Measurements from ENCODE around the gene EEF1AKMT3. TPM values are rescaled to one million over a fixed set of nuclear protein-coding genes. Genes with fewer than 3 reads are reported as not detected.

The EEF1AKMT3 gene
- polyA plus RNA-seq, 2 of the 4 experiments (the other 2 are of a cell fraction) = 7.3 to 15.8 TPM

GRCh38 chr12:57751788-57752667, 20.4 kb upstream of the EEF1AKMT3 start, which contains the start of gene CDK4 (continued):
- no peak for TF ChIP-seq ZFP36 (IDR thresholded peaks at IDR 0.05; ENCODE audit: borderline replicate concordance, partially characterized antibody)
- TF ChIP-seq CBX8 (IDR thresholded peaks at IDR 0.05) = no peak

GRCh38 chr12:57752668-57753000, 19.8 kb upstream of the EEF1AKMT3 start:
- H3K4me2 ChIP-seq = peak overlapping the region; percentile 88
- no peaks in the 10 kb centered on the region for H3K9me3 ChIP-seq
- peaks cover 34% of the 10 kb centered on the region for H3K4me1 ChIP-seq
- peak overlapping the region; percentile 74 to 85 for H3K27ac ChIP-seq
- no peak for FAIRE-seq
- peak overlapping the region; percentile 38 for H3K4me3 ChIP-seq
- ChIA-PET POLR2A (interaction anchor here (1.0 kb wide), 2 partner anchors 20 to 26 kb away, joined by 3 read pairs; partner anchors contain the start of genes EEF1AKMT3 and METTL1), CTCF (interaction anchor here (1.0 kb wide), 1 partner anchor 27 kb away, joined by 3 read pairs; no protein-coding TSS in a partner anchor)
- peak; percentile 70 to 79; a peak in 4 of 6 replicates for ATAC-seq
- DNase-seq (ENCODE audit: low read depth in 1 of 2, low spot score in 1 of 2) = no peak
- whole genome bisulfite sequencing (ENCODE audit: missing lambda C conversion rate) = 2% methylated on average over 5 of the region's 5 CpGs
- no peak for TF ChIP-seq HEYL (CRISPR knock-in tag; IDR thresholded peaks at IDR 0.05)
- TF ChIP-seq POLR2A (IDR thresholded peaks at IDR 0.05; ENCODE audit: low read length) = no peak
- no peak for TF ChIP-seq HES2 (IDR thresholded peaks at IDR 0.05)
- TF ChIP-seq MAFK (IDR thresholded peaks at IDR 0.05; ENCODE audit: partially characterized antibody) = no peak
- TF ChIP-seq ZC3H11A (IDR thresholded peaks at IDR 0.05) = no peak
- no peak for TF ChIP-seq EP300 (IDR thresholded peaks at IDR 0.05)
- no peak for TF ChIP-seq CHD4 (IDR thresholded peaks at IDR 0.05; ENCODE audit: borderline replicate concordance)
- no peak for TF ChIP-seq HOXB13 (CRISPR knock-in tag; IDR thresholded peaks at IDR 0.05; ENCODE audit: low read depth)
- TF ChIP-seq ZNF302 (CRISPR knock-in tag; IDR thresholded peaks at IDR 0.05) = no peak
- no peak for TF ChIP-seq CBX8 (IDR thresholded peaks at IDR 0.05)
- no peak for TF ChIP-seq GATA3 (IDR thresholded peaks at IDR 0.05; ENCODE audit: borderline replicate concordance)
- TF ChIP-seq BHLHE40 (IDR thresholded peaks at IDR 0.05; ENCODE audit: low read depth, low read length) = no peak
- no peak for TF ChIP-seq PBX3 (IDR thresholded peaks at IDR 0.05)
- TF ChIP-seq BCL3 (IDR thresholded peaks at IDR 0.05) = no peak
- no peak for TF ChIP-seq CTCF (IDR thresholded peaks at IDR 0.05)
- TF ChIP-seq ZFP36 (IDR thresholded peaks at IDR 0.05; ENCODE audit: borderline replicate concordance, partially characterized antibody) = no peak

- Histone ChIP-seq H3K9me3 (no peaks in the 10 kb centered on the region), H3K4me2 (peak overlapping the region; percentile 99), H3K4me1 (peaks cover 34% of the 10 kb centered on the region), H3K4me3 (no peak overlapping the region), H3K27ac (peak overlapping the region in 1 of 2 experiments; percentile 94; a peak in 4 of 6 replicates)
- DNase-seq (ENCODE audit: low read depth in 1 of 2, low spot score in 1 of 2) (no peak), FAIRE-seq (no peak), ATAC-seq (no peak)
- CTCF ChIA-PET = interaction anchor here (4.1 kb wide), 1 partner anchor 14 kb away, joined by 117 read pairs; the partner anchor contains the start of gene CYP27B1
- POLR2A ChIA-PET = no interaction called here
- WGBS (ENCODE audit: missing lambda C conversion rate) = 18% methylated on average over 1 of the region's 1 CpG
- TF ChIP-seq JUN (IDR thresholded peaks at IDR 0.05) (no peak), KDM1A (IDR thresholded peaks at IDR 0.05; ENCODE audit: low read depth) (no peak), HOXA7 (CRISPR knock-in tag; IDR thresholded peaks at IDR 0.05) (no peak), MAZ (IDR thresholded peaks at IDR 0.05; ENCODE audit: borderline replicate concordance, low read depth, low read length) (no peak), POLR2AphosphoS2 (conservative IDR thresholded peaks at IDR 0.05; ENCODE audit: low read length) (no peak)
Measured at GRCh38 chr12:57753756-57754337, 18.6 kb upstream of the EEF1AKMT3 start.
